K562 (cell line): ENCODE measurements around the gene RET. TPM values are rescaled to one million over a fixed set of nuclear protein-coding genes. Genes with fewer than 3 reads are reported as not detected.

Source experiments
- ATAC-seq: fragments of 200-7000 bp; cut with Tn5 transposase; 3 replicates; pipeline ENCODE4 v1.9.1; 2020; ENCODE audit warnings: moderate library complexity
- BruUV-seq: library from RNA; stranded (reverse); fragments of 400-500 nt; replicated peaks from 2 replicates; lab custom pipeline; 2021; lab: Mats Ljungman, UMichigan
- CTCF ChIA-PET: fragments of 300-600 bp; formaldehyde crosslinking; extraction: SDS; loops from one replicate; lab custom pipeline; 2021; ENCODE audit warnings: low intra/inter-chr PET ratio; lab: Yijun Ruan, JAX
- POLR2A ChIA-PET: fragments of 300-600, 350-650 bp; sonication (Branson Sonifier 250); formaldehyde crosslinking; extraction: SDS; loops from one replicate; lab custom pipeline; 2021; ENCODE audit warnings: antibody characterized with exemption, inconsistent platforms; lab: Yijun Ruan, JAX
- DNase-seq, 4 experiments: peaks; one replicate each; pipeline versions ENCODE4 v3.0.0 to v3.0.0-alpha.2; 2011 to 2018; ENCODE audit warnings: low spot score in 3 of 4, mixed read lengths in 3 of 4; ENCODE audit errors: extremely low read depth in 1 of 4
- FAIRE-seq: peaks from 2 replicates; lab custom pipeline; 2011; peaks lifted over from hg19 to GRCh38; lab: Jason Lieb, UNC
- H2AFZ ChIP-seq: 2 replicates; pipeline ENCODE4 v1.6.0; 2011; ENCODE audit warnings: low read depth, low read length, control low read depth, inconsistent platforms
- H3K27ac ChIP-seq: fragments of 200-600 bp; 3 replicates; pipeline ENCODE4 v1.8.0; 2011; ENCODE audit warnings: low read depth, mild to moderate bottlenecking, control low read depth, inconsistent platforms, low read length, moderate library complexity, mixed read lengths; ENCODE audit errors: extremely low read depth
- H3K27me3 ChIP-seq, 2 experiments: fragments of 300-600 bp in 1 of 2; 2 replicates in 1 of 2; 3 replicates in 1 of 2; pipeline versions ENCODE4 v1.6.0 to v1.8.0; 2011; ENCODE audit warnings: inconsistent platforms in 2 of 2, low read length in 2 of 2, mild to moderate bottlenecking in 1 of 2, mixed read lengths in 1 of 2, moderate library complexity in 1 of 2; ENCODE audit not compliant: control insufficient read depth in 2 of 2, insufficient read depth in 2 of 2
- H3K36me3 ChIP-seq: fragments of 300-600 bp; 3 replicates; pipeline ENCODE4 v1.8.0; 2011; ENCODE audit warnings: mild to moderate bottlenecking, low read length, inconsistent platforms; ENCODE audit not compliant: control insufficient read depth, insufficient read depth
- H3K4me1 ChIP-seq, 2 experiments: fragments of 200-600 bp in 1 of 2; replicated peaks in 1 of 2; 2 replicates in 1 of 2; 3 replicates in 1 of 2; pipeline versions ENCODE4 v1.5.1 to v1.8.0; 2011; ENCODE audit warnings: inconsistent platforms in 2 of 2, low read length in 2 of 2, mild to moderate bottlenecking in 1 of 2, mixed read lengths in 1 of 2, moderate library complexity in 1 of 2; ENCODE audit not compliant: control insufficient read depth in 2 of 2, insufficient read depth in 2 of 2
- H3K4me2 ChIP-seq: 2 replicates; pipeline ENCODE4 v1.6.1; 2011; ENCODE audit warnings: low read length, control low read depth, inconsistent platforms, mixed read lengths; ENCODE audit not compliant: insufficient read depth
- H3K4me3 ChIP-seq: fragments of 200-600 bp; sonication (generic), shearing (Covaris generic); 2 replicates; pipeline ENCODE4 v1.5.1; 2016; ENCODE audit warnings: control low read depth, inconsistent platforms
- H3K79me2 ChIP-seq: fragments of 200-600 bp; 3 replicates; pipeline ENCODE4 v1.8.0; 2011; ENCODE audit warnings: low read length, inconsistent platforms; ENCODE audit not compliant: control insufficient read depth, insufficient read depth
- H3K9ac ChIP-seq, 2 experiments: 2 replicates each; pipeline versions ENCODE4 v1.6.0 to v1.6.1; 2011; ENCODE audit warnings: low read depth in 2 of 2, low read length in 2 of 2, control low read depth in 1 of 2, inconsistent platforms in 1 of 2, mild to moderate bottlenecking in 1 of 2, mixed read lengths in 1 of 2; ENCODE audit not compliant: insufficient read depth in 1 of 2
- H3K9me1 ChIP-seq: one replicate; pipeline ENCODE4 v1.6.0; 2011; ENCODE audit warnings: inconsistent platforms, mild to moderate bottlenecking, low read length, moderate library complexity; ENCODE audit not compliant: control insufficient read depth, insufficient read depth
- H3K9me3 ChIP-seq: replicated peaks from 2 replicates; pipeline ENCODE4 v1.5.1; 2011; ENCODE audit warnings: low read depth, low read length, inconsistent platforms; ENCODE audit not compliant: control insufficient read depth, insufficient read depth
- H4K20me1 ChIP-seq: replicated peaks from 2 replicates; pipeline ENCODE4 v1.6.1; 2011; ENCODE audit warnings: low read length, inconsistent platforms, mixed read lengths; ENCODE audit not compliant: control insufficient read depth, insufficient read depth
- DPF2 ChIP-seq: fragments of 450-650 bp; IDR thresholded peaks from 2 replicates; pipeline ENCODE4 v1.6.1; 2016
- IRF2 ChIP-seq: sonication (generic); formaldehyde crosslinking; IDR thresholded peaks from 2 replicates; pipeline ENCODE4 v1.8.1; 2022; ENCODE audit warnings: mild to moderate bottlenecking, missing genetic modification reagents
- MEF2A ChIP-seq: IDR thresholded peaks from 2 replicates; pipeline ENCODE4 v1.6.1; 2011; ENCODE audit warnings: low read depth, mild to moderate bottlenecking, low read length, moderate library complexity; ENCODE audit not compliant: control insufficient read depth
- SAFB2 ChIP-seq: fragments of 200-400 bp; formaldehyde crosslinking; IDR thresholded peaks from 2 replicates; pipeline ENCODE4 v1.6.1; 2018; ENCODE audit warnings: borderline replicate concordance, low read length, low read depth, moderate library complexity; ENCODE audit not compliant: severe bottlenecking
- SP1 ChIP-seq: sonication (generic); formaldehyde crosslinking; IDR thresholded peaks from 2 replicates; pipeline ENCODE4 v1.8.1; 2022; ENCODE audit warnings: mild to moderate bottlenecking, missing genetic modification reagents
- TCFL5 ChIP-seq: fragments of 250-450 bp; sonication (Bioruptor Pico); conservative IDR thresholded peaks from 2 replicates; pipeline ENCODE4 v1.6.1; 2021; ENCODE audit warnings: mild to moderate bottlenecking, moderate library complexity, matching md5 sums
- WGBS: fragments of 100-300 bp; shearing (Covaris generic); methylation state at CpG from one replicate; pipeline ENCODE4 v1.1.6; 2016; ENCODE audit warnings: low coverage, mixed read lengths; ENCODE audit not compliant: insufficient coverage; ENCODE audit errors: missing lambda C conversion rate; 5-methylcytosine and 5-hydroxymethylcytosine counted together
- in situ Hi-C: fragments of 300-500 bp; cut with MboI; formaldehyde crosslinking; loops from 4 replicates; pipeline ENCODE4 v1.15.0; 2018; ENCODE audit warnings: inconsistent platforms, mixed read lengths
- intact Hi-C: fragments of 100-400 bp; cut with micrococcal nuclease; formaldehyde crosslinking; loops from 2 replicates; pipeline ENCODE4 v1.14.2; 2022
- polyA plus RNA-seq, 8 experiments: library from polyadenylated mRNA; depleted of rRNA in 4 of 8; stranded (reverse) in 5 of 8; unstranded in 3 of 8; fragments of >200 nt; fragmentation: Nextera tagmentation in 2 of 8; fragmentation: Illumina TruSeq in 1 of 8; extraction: Ambion mirVana in 2 of 8; extraction: Trizol in 1 of 8; gene quantifications; 2 replicates each; pipeline versions ENCODE4 v1.2.1 to v1.2.3, GENCODE V29; 2011 to 2014; ENCODE audit warnings: inconsistent platforms in 1 of 8, missing spikeins in 1 of 8
- total RNA-seq, 7 experiments: library from RNA; depleted of rRNA in 6 of 7; stranded (reverse); fragments of >200 nt in 6 of 7; fragmentation: Illumina TruSeq in 2 of 7; extraction: Trizol in 2 of 7; gene quantifications; 2 replicates each; pipeline versions ENCODE4 v1.2.1 to v1.2.3, GENCODE V29; 2011 to 2021; ENCODE audit warnings: low replicate concordance in 1 of 7
- TF ChIP-seq, protein P1 (sequence below): sonication (generic); formaldehyde crosslinking; IDR thresholded peaks from 2 replicates; pipeline ENCODE4 v1.8.0; 2022; ENCODE audit warnings: mild to moderate bottlenecking, low read depth, missing genetic modification reagents
- TF ChIP-seq, protein P2 (sequence below): sonication (generic); formaldehyde crosslinking; IDR thresholded peaks from 2 replicates; pipeline ENCODE4 v1.8.1; 2023; ENCODE audit warnings: missing genetic modification reagents, mild to moderate bottlenecking, borderline replicate concordance

The RET gene
- total and polyA plus RNA-seq, 9 of the 15 experiments (the other 6 are each of a cell fraction or from before 2014, with no cell fraction given), result 0.04 to 0.05 TPM; not detected in 7

DNA sequence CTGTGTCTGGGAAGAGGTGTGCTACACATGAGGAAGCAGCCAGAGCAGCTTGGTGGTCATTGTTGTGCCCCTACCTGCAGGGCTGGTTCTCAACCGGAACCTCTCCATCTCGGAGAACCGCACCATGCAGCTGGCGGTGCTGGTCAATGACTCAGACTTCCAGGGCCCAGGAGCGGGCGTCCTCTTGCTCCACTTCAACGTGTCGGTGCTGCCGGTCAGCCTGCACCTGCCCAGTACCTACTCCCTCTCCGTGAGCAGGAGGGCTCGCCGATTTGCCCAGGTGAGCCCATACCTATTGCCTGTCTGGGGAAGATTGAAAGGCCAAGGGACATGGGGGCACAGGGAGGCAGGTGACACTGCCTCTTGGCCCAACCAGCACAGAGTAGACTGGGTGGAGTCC, 32.1 kb downstream of the RET start:
- H2AFZ ChIP-seq, result no peak overlapping the region
- intact Hi-C loops (no loop called here), in situ Hi-C loops (no loop called here)
- H3K4me1 ChIP-seq, result peaks cover 0 to 29% of the 10 kb centered on the region in 2 experiments; a peak in 3 of 5 replicates
- ChIA-PET POLR2A (no interaction called here), CTCF (no interaction called here)
- no peak for ATAC-seq
- no peak for FAIRE-seq
- H3K36me3 ChIP-seq, result no peaks in the 10 kb centered on the region
- BruUV-seq, result no TSS peak
- DNase-seq, result no peak
- no peak for TF ChIP-seq SAFB2
- TF ChIP-seq DPF2, result no peak
- no peak for TF ChIP-seq SP1
- H4K20me1 ChIP-seq, result peaks cover 9% of the 10 kb centered on the region
- no peak overlapping the region for H3K4me3 ChIP-seq
- H3K4me2 ChIP-seq, result no peak overlapping the region
- H3K9ac ChIP-seq, result no peak overlapping the region; a peak in 1 of 4 replicates
- no peaks in the 10 kb centered on the region for H3K79me2 ChIP-seq
- H3K27ac ChIP-seq, result no peak overlapping the region
- H3K9me3 ChIP-seq, result no peaks in the 10 kb centered on the region
- 15% methylated on average over 12 of the region's 12 CpGs for WGBS
- H3K9me1 ChIP-seq, result peaks cover 3% of the 10 kb centered on the region
- peaks cover 11 to 48% of the 10 kb centered on the region in 2 experiments; a peak in 4 of 5 replicates for H3K27me3 ChIP-seq

DNA sequence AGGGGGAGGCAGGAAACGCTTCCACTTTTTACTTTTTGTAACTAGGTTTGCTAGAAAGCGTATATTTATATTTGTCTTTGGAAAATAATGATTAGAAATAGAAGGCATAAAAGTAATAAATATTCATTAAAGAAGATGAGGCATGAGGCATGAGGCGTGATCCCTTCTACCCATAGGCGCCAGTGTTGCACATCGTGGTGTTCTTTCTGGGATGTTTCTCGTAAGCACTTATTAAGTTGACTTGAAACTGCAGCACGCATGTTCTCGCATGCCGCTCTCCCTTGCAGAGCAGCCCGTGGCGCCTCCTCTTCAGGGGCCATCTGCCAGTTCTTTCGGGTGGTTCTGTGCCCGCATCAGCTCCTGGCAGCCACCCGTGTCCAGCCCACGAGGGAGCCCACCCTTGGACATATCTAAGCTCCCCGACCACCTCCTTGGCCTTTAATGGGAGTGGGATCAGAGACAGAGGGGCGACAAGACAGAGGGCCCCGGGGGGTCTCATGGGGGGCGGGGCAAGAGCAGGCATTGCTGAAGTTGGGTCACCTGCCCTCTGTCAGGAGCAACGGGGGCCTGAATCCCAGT, 32.9 kb downstream of the RET start:
- ChIA-PET CTCF (interaction anchor here (0.6 kb wide), 1 partner anchor 942 kb away, joined by 4 read pairs; no protein-coding TSS in a partner anchor), POLR2A (no interaction called here)
- Histone ChIP-seq H3K4me3 (no peak overlapping the region), H3K27ac (no peak overlapping the region), H3K9me1 (peaks cover 3% of the 10 kb centered on the region), H4K20me1 (peaks cover 9% of the 10 kb centered on the region), H3K9me3 (no peaks in the 10 kb centered on the region), H3K4me1 (peaks cover 0 to 31% of the 10 kb centered on the region in 2 experiments; a peak in 3 of 5 replicates), H3K79me2 (no peaks in the 10 kb centered on the region), H3K9ac (no peak overlapping the region), H3K27me3 (peaks cover 16 to 49% of the 10 kb centered on the region in 2 experiments; a peak in 4 of 5 replicates), H3K4me2 (no peak overlapping the region), H3K36me3 (no peaks in the 10 kb centered on the region), H2AFZ (no peak overlapping the region)
- DNase-seq (no peak), ATAC-seq (no peak), FAIRE-seq (no peak)
- 3% methylated on average over 20 of the region's 20 CpGs for WGBS
- intact Hi-C loops (loop anchor here (5.0 kb wide), 1 partner anchor 32 kb away; the partner anchor contains the start of gene RET), in situ Hi-C loops (no loop called here)
- no TSS peak for BruUV-seq
- TF ChIP-seq, protein P1, sequence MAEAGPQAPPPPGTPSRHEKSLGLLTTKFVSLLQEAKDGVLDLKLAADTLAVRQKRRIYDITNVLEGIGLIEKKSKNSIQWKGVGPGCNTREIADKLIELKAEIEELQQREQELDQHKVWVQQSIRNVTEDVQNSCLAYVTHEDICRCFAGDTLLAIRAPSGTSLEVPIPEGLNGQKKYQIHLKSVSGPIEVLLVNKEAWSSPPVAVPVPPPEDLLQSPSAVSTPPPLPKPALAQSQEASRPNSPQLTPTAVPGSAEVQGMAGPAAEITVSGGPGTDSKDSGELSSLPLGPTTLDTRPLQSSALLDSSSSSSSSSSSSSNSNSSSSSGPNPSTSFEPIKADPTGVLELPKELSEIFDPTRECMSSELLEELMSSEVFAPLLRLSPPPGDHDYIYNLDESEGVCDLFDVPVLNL (CRISPR knock-in tag), result no peak
- TF ChIP-seq TCFL5 (CRISPR knock-in tag), result no peak
- no peak for TF ChIP-seq IRF2 (CRISPR knock-in tag)
- TF ChIP-seq, protein P2, sequence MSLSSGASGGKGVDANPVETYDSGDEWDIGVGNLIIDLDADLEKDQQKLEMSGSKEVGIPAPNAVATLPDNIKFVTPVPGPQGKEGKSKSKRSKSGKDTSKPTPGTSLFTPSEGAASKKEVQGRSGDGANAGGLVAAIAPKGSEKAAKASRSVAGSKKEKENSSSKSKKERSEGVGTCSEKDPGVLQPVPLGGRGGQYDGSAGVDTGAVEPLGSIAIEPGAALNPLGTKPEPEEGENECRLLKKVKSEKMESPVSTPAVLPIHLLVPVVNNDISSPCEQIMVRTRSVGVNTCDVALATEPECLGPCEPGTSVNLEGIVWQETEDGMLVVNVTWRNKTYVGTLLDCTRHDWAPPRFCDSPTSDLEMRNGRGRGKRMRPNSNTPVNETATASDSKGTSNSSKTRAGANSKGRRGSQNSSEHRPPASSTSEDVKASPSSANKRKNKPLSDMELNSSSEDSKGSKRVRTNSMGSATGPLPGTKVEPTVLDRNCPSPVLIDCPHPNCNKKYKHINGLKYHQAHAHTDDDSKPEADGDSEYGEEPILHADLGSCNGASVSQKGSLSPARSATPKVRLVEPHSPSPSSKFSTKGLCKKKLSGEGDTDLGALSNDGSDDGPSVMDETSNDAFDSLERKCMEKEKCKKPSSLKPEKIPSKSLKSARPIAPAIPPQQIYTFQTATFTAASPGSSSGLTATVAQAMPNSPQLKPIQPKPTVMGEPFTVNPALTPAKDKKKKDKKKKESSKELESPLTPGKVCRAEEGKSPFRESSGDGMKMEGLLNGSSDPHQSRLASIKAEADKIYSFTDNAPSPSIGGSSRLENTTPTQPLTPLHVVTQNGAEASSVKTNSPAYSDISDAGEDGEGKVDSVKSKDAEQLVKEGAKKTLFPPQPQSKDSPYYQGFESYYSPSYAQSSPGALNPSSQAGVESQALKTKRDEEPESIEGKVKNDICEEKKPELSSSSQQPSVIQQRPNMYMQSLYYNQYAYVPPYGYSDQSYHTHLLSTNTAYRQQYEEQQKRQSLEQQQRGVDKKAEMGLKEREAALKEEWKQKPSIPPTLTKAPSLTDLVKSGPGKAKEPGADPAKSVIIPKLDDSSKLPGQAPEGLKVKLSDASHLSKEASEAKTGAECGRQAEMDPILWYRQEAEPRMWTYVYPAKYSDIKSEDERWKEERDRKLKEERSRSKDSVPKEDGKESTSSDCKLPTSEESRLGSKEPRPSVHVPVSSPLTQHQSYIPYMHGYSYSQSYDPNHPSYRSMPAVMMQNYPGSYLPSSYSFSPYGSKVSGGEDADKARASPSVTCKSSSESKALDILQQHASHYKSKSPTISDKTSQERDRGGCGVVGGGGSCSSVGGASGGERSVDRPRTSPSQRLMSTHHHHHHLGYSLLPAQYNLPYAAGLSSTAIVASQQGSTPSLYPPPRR (CRISPR knock-in tag), result no peak
- no peak for TF ChIP-seq MEF2A
